Stimulated activated CD4-positive, alpha-beta T cell treated with anti-CD3 and anti-CD28 coated beads, Interleukin-4, amount 100 ng/mL, for 4 hours (primary cell): Measurements from ENCODE around the gene ZNF232.
"Not testable (repeated sequence)": the region's sequence is repeated elsewhere in the genome, so short reads cannot be mapped to it uniquely, and the experiment has no call there.

Experiments
- DNase-seq, 2 experiments: peaks; one replicate each; pipeline ENCODE4 v3.0.0-alpha.2; 2020

ZNF232 gene

GRCh38 chr17:5111402-5112204 is at the start of gene ZNF232:
ZNF232 (minus strand) TSS chr17:5111878; CDS start chr17:5111822, 56 bp downstream.
- peak; percentile 88 to 90 for DNase-seq

DNA sequence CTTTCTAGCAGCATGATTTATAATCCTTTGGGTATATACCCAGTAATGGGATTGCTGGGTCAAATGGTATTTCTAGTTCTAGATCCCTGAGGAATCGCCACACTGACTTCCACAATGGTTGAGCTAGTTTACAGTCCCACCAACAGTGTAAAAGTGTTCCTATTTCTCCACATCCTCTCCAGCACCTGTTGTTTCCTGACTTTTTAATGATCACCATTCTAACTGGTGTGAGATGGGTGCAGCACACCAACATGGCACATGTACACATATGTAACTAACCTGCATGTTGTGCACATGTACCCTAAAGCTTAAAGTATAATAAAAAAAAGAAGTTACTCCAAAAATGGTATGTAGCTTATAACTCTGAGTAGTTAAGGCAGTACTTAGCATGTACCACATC is 49.0 kb upstream of the ZNF232 start:
- not testable (repeated sequence) for DNase-seq

DNA sequence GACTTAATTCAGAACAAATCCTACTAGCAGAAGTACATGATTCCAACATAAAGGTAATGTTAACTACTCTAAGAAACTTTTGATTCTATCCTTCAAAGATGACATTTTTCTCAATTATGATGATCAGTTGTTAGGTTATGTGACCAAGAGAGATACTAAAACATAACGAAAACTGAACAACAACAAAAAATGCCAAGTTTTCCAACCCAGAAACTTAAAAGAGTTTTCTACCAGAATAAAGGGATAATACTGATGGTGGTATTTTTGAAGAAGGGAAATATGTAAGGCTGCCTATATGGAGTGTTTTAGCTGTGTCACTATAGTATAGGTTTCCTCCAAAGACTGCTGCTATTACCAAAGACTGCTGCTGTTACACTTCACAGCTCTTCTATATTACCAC is 34.4 kb upstream of the ZNF232 start:
- DNase-seq, result not testable (repeated sequence)

DNA sequence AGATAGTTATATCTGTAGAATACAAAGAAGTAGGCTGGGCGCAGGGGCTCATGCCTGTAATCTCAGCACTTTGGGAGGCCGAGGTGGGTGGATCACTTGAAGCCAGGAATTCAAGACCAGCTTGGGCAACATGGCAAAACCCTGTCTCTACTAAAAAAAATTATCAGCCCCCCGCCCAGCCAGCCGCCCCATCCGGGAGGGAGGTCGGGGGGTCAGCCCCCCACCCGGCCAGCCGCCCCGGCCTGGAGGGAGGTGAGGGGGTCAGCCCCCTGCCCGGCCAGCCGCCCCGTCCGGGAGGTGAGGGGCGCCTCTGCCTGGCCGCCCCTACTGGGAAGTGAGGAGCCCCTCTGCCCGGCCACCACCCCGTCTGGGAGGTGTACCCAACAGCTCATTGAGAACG is 31.2 kb upstream of the ZNF232 start:
- not testable (repeated sequence) for DNase-seq

GRCh38 chr17:5139458-5139732 is 27.7 kb upstream of the ZNF232 start:
- DNase-seq, result no peak

DNA sequence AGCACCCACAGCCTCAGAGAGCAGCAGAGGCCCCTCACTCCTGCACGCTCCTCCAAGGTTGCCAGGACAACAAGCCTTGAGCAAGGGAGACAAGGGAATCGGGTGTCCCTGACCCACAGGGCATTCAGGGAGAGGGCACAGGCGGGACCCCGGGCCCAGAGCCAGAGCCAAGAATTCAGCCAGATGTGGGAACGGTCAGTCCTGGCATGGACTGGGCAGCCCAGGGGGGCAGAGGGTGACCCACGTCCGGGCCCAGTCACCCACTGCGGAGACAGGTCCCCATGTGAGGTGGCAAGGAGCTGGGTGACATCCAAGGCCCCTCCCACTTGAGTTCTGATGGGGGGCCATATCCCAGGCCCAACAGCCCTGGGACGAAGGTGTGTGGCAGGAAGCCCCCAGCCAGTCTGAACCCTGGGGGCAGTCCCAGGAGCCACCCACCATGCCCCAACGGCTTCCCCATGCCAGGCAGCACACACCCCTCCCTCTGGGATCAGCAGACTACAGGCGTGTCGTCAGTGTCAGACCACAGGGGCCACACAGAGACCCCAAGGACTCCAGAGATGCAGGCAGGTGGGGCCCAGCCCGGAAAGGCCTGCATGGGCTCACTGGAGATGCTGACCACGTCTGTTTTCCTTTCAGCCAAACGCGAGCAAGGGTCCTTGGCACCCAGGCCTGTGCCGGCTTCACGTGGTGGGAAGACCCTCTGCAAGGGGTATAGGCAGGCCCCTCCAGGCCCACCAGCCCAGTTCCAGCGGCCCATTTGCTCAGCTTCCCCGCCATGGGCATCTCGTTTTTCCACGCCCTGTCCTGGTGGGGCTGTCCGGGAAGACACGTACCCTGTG is 27.2 kb upstream of the ZNF232 start:
- no peak for DNase-seq

DNA sequence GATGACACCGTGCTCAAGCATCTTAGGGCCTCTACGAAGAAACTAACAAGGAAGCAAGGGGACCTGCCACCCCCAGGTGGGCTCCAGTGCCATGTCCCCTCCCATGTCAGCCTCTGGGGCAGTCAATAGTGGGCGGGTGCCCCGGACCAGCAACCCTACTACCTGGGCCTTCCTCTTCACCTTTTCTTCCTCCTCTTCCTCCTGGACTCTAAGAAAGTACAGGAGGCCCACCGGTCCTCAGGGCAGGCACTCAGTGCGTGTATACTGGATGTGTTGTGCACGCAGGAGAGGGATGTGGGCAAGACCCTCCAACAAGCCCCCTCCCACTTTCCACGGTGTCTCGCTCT is 26.5 kb upstream of the ZNF232 start:
- DNase-seq, result not testable (repeated sequence)

- DNase-seq, result not testable (repeated sequence)
Observed at GRCh38 chr17:5137511-5138197, 26.0 kb upstream of the ZNF232 start.

GRCh38 chr17:5136580-5137412 is 25.1 kb upstream of the ZNF232 start:
- not testable (repeated sequence) for DNase-seq

DNA sequence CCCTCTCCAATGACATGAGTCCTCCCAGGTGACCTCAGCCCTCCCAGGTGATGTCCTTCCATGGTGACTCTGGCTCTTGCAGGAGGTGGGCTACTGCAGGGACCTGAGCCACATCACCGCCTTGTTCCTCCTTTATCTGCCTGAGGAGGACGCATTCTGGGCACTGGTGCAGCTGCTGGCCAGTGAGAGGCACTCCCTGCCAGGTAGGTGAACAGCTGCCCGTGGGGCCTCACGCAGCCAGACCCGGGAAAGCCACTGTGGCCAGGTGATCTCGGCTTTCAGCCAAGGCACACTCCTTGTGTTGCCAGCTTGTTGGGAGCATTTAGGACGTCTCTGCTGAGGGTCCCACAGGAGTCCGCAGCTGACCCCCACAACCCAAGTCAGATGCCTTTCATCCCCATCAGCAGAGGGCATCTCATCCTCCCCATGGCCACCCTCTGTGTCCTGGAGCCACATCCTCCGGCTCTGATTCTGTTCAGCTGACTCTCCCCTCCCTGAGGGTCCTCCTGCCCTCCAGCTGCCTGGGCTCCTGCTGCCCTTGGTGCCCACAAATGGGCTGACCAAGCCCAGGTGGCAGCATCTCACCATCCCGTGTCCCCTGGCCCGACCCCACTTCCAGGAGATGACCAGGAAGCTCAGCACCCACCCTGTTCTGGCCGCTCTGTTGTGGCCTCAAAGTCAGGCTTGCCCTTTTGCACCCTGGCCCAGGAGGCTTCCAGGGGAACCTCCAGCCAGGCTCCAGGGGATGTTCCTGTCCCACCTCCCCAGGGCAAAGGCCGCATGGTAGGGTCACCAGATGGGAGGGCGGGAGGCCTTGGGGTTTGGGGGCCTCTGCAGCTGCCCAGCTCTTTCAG is 24.3 kb upstream of the ZNF232 start:
- DNase-seq, result no peak

GRCh38 chr17:5135131-5135712 is 23.5 kb upstream of the ZNF232 start:
- not testable (repeated sequence) for DNase-seq

DNA sequence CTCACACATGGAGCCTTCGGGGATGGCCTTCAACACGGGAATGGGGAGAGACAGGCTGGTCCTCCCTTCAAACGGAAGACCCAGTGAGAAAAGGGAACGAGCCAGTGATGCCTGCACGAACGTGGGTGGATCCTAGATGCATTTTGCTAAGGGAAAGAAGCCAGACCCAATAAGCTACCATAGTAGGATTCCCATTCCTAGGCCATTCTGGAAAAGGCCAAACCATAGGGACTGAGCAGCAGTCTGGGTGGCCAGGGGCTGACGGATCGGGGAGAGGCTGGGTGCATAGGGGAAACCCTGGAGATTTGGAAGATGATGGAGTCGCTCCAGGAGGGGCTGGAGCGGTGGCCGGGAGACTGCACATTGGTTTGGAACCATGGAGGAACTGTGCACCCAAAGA is 22.9 kb upstream of the ZNF232 start:
- not testable (repeated sequence) for DNase-seq

GRCh38 chr17:5133961-5134360 is 22.3 kb upstream of the ZNF232 start:
- DNase-seq, result not testable (repeated sequence)

DNA sequence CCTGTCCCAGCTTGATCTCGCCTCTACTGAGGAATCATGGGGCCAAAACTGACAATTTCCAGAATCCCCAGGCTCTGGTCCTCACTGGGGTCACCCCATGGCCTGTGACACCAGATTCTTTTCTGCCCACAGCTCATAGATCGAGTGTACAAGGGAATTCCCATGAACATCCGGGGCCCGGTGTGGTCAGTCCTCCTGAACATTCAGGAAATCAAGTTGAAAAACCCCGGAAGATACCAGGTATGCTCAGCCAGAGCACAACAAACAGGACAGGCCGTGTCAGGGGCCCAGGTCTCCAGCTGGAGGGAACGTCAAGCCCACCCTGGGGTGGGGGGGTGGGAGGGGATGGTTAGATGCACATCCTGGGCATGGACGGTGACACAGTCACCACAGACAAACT is 21.6 kb upstream of the ZNF232 start:
- no peak for DNase-seq

DNA sequence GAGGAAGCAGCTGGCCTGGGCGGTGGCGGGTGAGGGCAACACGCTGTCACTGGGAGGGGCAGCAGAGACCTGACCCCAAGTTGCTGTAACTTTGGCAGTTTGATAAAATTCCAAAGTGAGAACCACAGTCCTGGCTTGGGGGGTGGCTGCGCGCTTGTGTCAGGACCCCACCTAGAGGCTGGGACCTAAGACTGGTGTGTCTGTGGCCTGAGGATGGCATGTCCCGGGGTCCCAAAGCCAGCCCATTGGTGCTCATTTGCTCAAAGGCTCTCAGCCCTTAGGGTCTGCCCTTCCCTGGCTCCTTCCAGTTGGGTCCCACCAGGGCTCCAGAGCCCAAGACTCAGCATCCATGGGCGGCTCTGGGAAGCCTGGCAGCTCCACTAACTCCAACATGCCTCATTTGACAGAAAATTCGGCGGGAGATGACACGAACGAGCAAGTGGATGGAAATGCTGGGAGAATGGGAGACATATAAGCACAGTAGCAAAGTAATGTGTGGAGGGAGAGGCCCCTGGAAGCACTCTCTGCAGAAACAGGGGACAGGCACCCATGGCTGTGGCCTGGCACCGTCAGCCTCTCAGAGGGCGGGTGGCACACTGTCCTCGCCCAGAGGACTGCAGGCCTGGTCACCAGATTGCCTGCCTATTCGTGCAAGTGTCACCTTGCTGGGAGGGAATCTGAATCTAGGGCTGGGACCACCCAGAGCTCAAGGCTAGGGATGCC is 21.0 kb upstream of the ZNF232 start:
- not testable (repeated sequence) for DNase-seq

GRCh38 chr17:5131799-5132502 is 20.3 kb upstream of the ZNF232 start:
- not testable (repeated sequence) for DNase-seq

DNA sequence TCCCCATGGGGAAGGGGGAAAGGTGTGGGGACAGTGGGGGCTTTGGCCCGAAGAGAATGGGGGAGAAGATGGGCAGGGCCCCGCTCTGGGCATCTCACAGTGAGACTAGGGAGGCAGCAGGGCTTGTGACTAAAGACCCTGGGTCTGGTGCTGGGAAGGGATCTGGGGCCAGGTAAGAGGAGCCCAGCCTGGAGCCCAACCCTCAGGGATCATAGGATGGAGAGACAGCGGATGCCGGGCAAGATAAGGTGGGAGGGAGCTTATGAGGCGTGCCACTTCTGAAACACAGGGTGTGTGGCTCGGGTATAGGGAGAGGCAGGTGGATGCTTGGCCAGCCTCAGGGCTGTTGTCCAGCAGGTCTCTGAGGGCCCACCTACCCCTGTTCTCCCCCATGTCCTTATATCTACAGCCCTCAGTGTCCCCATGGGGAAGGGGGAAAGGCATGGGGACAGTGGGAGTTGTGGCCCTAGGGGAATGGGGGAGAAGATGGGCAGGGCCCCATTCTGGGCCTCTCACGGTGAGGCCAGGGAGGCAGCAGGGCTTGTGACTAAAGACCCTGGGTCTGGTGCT is 19.6 kb upstream of the ZNF232 start:
- DNase-seq, result no peak

- not testable (repeated sequence) for DNase-seq
Observed at GRCh38 chr17:5130687-5131086, 19.0 kb upstream of the ZNF232 start.

DNA sequence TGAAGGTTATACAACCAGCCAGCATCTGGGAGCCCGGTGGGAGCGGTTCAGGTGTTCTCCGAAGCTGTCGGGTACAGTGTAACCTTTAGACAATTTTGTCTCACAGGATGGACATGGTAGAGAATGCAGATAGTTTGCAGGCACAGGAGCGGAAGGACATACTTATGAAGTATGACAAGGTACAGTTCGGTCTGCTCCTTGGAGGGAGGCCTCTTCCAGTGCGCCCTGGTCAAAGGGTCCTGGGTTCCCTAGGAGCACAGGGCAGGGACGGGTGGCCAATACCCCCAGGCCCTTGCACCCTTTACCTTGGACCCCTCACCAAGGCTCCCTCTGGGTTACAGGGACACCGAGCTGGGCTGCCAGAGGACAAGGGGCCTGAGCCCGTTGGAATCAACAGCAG is 18.6 kb upstream of the ZNF232 start:
- DNase-seq, result not testable (repeated sequence)

DNA sequence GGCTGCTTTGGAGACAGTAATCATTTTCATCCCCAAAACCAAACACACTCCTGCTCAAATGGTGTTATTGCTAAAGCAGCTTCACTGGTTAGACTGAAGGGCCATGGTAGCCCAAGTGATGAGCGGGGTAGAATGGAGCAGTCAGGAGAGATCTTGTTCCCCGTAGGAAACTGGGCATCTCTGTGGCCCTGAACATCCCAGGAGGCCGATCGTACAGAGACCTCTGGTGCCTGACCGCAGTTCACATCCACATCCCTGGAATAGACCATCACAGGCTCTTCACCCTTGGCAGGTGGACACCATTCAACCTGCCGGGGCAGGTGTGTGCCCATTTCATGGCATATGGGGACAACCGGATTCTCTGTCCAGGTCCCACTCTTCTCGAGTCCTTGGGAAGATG is 18.1 kb upstream of the ZNF232 start:
- not testable (repeated sequence) for DNase-seq
